ENCODE data around the gene ACTR2. TPM values are rescaled to one million over a fixed set of nuclear protein-coding genes. Genes with fewer than 3 reads are reported as not detected.
"Not testable (repeated sequence)": the region's sequence is repeated elsewhere in the genome, so short reads cannot be mapped to it uniquely, and the experiment has no call there.

Gene ACTR2
- total RNA-seq (ENCODE audit: unreplicated experiment): 223 TPM
- long read RNA-seq, partial matches to known transcripts: 1 of 11 reads
- long read RNA-seq, other reads (novel, unspliced or antisense): 7 of 11 reads

- Mint-ChIP-seq H3K36me3 (ENCODE audit: unreplicated experiment) (no peaks in the 10 kb centered on the region), H3K4me3 (ENCODE audit: unreplicated experiment) (peak within 1 kb of the TSS; percentile 97), H3K27me3 (ENCODE audit: unreplicated experiment) (peaks cover 5% of the 10 kb centered on the region), H3K9me3 (ENCODE audit: unreplicated experiment) (peaks cover 9% of the 10 kb centered on the region), H3K27ac (ENCODE audit: unreplicated experiment) (peak within 1 kb of the TSS; percentile 96), H3K4me1 (ENCODE audit: low read depth, unreplicated experiment) (peaks cover 7% of the 10 kb centered on the region)
- TF ChIP-seq CTCF (IDR thresholded peaks at IDR 0.05; ENCODE audit: partially characterized antibody, unreplicated experiment): no peak
- DNase-seq: peak; percentile 95
Measured at GRCh38 chr2:65227456-65228262, at the start of gene ACTR2. ACTR2 (plus strand) TSS chr2:65227831; CDS start chr2:65227910, 79 bp downstream.

- no peak for TF ChIP-seq CTCF (IDR thresholded peaks at IDR 0.05; ENCODE audit: partially characterized antibody, unreplicated experiment)
- Mint-ChIP-seq H3K9me3 (ENCODE audit: unreplicated experiment) (peaks cover 3% of the 10 kb centered on the region), H3K4me3 (ENCODE audit: unreplicated experiment) (no peak overlapping the region), H3K36me3 (ENCODE audit: unreplicated experiment) (no peaks in the 10 kb centered on the region), H3K27ac (ENCODE audit: unreplicated experiment) (no peak overlapping the region), H3K4me1 (ENCODE audit: low read depth, unreplicated experiment) (no peaks in the 10 kb centered on the region), H3K27me3 (ENCODE audit: unreplicated experiment) (peaks cover 2% of the 10 kb centered on the region)
- DNase-seq: no peak
Measured at GRCh38 chr2:65182570-65182969, 45.1 kb upstream of the ACTR2 start.

- not testable (repeated sequence) for H3K4me3 Mint-ChIP-seq (ENCODE audit: unreplicated experiment); H3K4me1 Mint-ChIP-seq (ENCODE audit: low read depth, unreplicated experiment); DNase-seq; H3K27ac Mint-ChIP-seq (ENCODE audit: unreplicated experiment); H3K27me3 Mint-ChIP-seq (ENCODE audit: unreplicated experiment); H3K36me3 Mint-ChIP-seq (ENCODE audit: unreplicated experiment); H3K9me3 Mint-ChIP-seq (ENCODE audit: unreplicated experiment)
Measured at GRCh38 chr2:65183406-65183805, 44.2 kb upstream of the ACTR2 start.

GRCh38 chr2:65185012-65185411, 42.6 kb upstream of the ACTR2 start:
- H3K9me3 Mint-ChIP-seq (ENCODE audit: unreplicated experiment): no peaks in the 10 kb centered on the region
- no peak overlapping the region for H3K4me3 Mint-ChIP-seq (ENCODE audit: unreplicated experiment)
- TF ChIP-seq CTCF (IDR thresholded peaks at IDR 0.05; ENCODE audit: partially characterized antibody, unreplicated experiment): no peak
- peaks cover 2% of the 10 kb centered on the region for H3K27me3 Mint-ChIP-seq (ENCODE audit: unreplicated experiment)
- no peaks in the 10 kb centered on the region for H3K36me3 Mint-ChIP-seq (ENCODE audit: unreplicated experiment)
- H3K4me1 Mint-ChIP-seq (ENCODE audit: low read depth, unreplicated experiment): no peaks in the 10 kb centered on the region
- DNase-seq: no peak
- no peak overlapping the region for H3K27ac Mint-ChIP-seq (ENCODE audit: unreplicated experiment)

GRCh38 chr2:65186093-65186868, 41.4 kb upstream of the ACTR2 start:
- H3K4me1 Mint-ChIP-seq (ENCODE audit: low read depth, unreplicated experiment): no peaks in the 10 kb centered on the region
- H3K9me3 Mint-ChIP-seq (ENCODE audit: unreplicated experiment): no peaks in the 10 kb centered on the region
- TF ChIP-seq CTCF (IDR thresholded peaks at IDR 0.05; ENCODE audit: partially characterized antibody, unreplicated experiment): no peak
- H3K4me3 Mint-ChIP-seq (ENCODE audit: unreplicated experiment): no peak overlapping the region
- no peak for DNase-seq
- H3K36me3 Mint-ChIP-seq (ENCODE audit: unreplicated experiment): no peaks in the 10 kb centered on the region
- no peak overlapping the region for H3K27ac Mint-ChIP-seq (ENCODE audit: unreplicated experiment)
- peaks cover 2% of the 10 kb centered on the region for H3K27me3 Mint-ChIP-seq (ENCODE audit: unreplicated experiment)

Measured in glutamatergic neuron (in vitro differentiated cells).